Fibroblast of lung (primary cell): Measurements from ENCODE around the gene TNIK.

ENCODE experiments used
- EZH2 ChIP-seq: IDR thresholded peaks from 2 replicates; pipeline ENCODE4 v1.5.1; 2012; ENCODE audit warnings: low read length, control low read depth, mild to moderate bottlenecking; ENCODE audit errors: missing control alignments
- TF ChIP-seq, protein P1 (sequence below), 2 donors: IDR thresholded peaks in 1 of 2; conservative IDR thresholded peaks in 1 of 2; 1 replicate in 1 of 2; 2 replicates in 1 of 2; pipeline ENCODE4 v1.5.1; 2011 to 2012; ENCODE audit warnings: low read length in 2 of 2, control low read depth in 1 of 2, inconsistent platforms in 1 of 2, low read depth in 1 of 2, mild to moderate bottlenecking in 1 of 2

DNA sequence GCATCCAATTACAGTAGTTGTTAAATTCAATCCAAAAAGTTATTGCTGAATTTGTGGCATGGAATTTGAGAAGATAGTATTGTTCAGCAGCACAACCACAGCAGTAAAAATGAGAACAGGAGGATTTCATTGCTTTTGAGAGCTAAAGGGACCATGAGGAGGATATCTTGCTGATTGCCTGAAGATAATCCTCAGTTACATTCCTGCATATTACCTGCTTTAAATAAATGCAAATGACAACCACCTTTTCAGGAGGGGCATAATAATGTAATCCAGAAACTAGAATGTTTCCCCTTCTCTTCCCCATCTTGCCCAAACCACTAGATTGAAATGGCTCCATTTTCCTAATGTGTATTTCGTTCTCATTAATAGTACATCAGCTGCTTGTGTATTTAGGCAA lies 398.5 kb downstream of the TNIK start:
- TF ChIP-seq, protein P1, sequence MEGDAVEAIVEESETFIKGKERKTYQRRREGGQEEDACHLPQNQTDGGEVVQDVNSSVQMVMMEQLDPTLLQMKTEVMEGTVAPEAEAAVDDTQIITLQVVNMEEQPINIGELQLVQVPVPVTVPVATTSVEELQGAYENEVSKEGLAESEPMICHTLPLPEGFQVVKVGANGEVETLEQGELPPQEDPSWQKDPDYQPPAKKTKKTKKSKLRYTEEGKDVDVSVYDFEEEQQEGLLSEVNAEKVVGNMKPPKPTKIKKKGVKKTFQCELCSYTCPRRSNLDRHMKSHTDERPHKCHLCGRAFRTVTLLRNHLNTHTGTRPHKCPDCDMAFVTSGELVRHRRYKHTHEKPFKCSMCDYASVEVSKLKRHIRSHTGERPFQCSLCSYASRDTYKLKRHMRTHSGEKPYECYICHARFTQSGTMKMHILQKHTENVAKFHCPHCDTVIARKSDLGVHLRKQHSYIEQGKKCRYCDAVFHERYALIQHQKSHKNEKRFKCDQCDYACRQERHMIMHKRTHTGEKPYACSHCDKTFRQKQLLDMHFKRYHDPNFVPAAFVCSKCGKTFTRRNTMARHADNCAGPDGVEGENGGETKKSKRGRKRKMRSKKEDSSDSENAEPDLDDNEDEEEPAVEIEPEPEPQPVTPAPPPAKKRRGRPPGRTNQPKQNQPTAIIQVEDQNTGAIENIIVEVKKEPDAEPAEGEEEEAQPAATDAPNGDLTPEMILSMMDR (conservative IDR thresholded peaks at IDR 0.05 in 1 of 2, IDR thresholded peaks at IDR 0.05 in 1 of 2; ENCODE audit: low read depth in 1 of 2, low read length in 2 of 2): no peak
- TF ChIP-seq EZH2: no peak
